ENCODE results near the gene POLR1G. TPM values are rescaled to one million over a fixed set of nuclear protein-coding genes. Genes with fewer than 3 reads are reported as not detected.
"Not testable (repeated sequence)": the region's sequence is repeated elsewhere in the genome, so short reads cannot be mapped to it uniquely, and the experiment has no call there.

POLR1G gene
- polyA plus RNA-seq, 3 donors, result 1.5 to 6.3 (median 2.3) TPM

- 77 to 83% (median 83%) methylated on average over 3 of the region's 3 CpGs for WGBS, 3 donors
- H3K27ac ChIP-seq (ENCODE audit: low read depth, low read length), result no peak overlapping the region
Measured at GRCh38 chr19:45391346-45391745, 15.1 kb upstream of the POLR1G start.

GRCh38 chr19:45391871-45392665 is 14.4 kb upstream of the POLR1G start:
- WGBS, 3 donors, result 94 to 95% (median 95%) methylated on average over 20 to 21 of the region's 21 CpGs

GRCh38 chr19:45395821-45396617 is 10.4 kb upstream of the POLR1G start:
- WGBS, 3 donors, result 51 to 75% (median 64%) methylated on average over 46 to 59 of the region's 59 CpGs
- no peak overlapping the region for H3K27ac ChIP-seq (ENCODE audit: low read depth, low read length)

More at GRCh38 chr19:45391871-45392665, 14.4 kb upstream of the POLR1G start:
- no peak overlapping the region for H3K27ac ChIP-seq (ENCODE audit: low read depth, low read length)

GRCh38 chr19:45400192-45400591 is 6.3 kb upstream of the POLR1G start:
- H3K27ac ChIP-seq (ENCODE audit: low read depth, low read length), result no peak overlapping the region
- 80 to 89% (median 85%) methylated on average over 6 of the region's 6 CpGs for WGBS, 3 donors

GRCh38 chr19:45401815-45402214 is 4.6 kb upstream of the POLR1G start:
- 89 to 93% (median 90%) methylated on average over 6 of the region's 6 CpGs for WGBS, 3 donors
- no peak overlapping the region for H3K27ac ChIP-seq (ENCODE audit: low read depth, low read length)

GRCh38 chr19:45402298-45403061 is 4.0 kb upstream of the POLR1G start:
- 19 to 22% (median 20%) methylated on average over 32 to 40 of the region's 40 CpGs for WGBS, 3 donors
- H3K27ac ChIP-seq (ENCODE audit: low read depth, low read length), result no peak overlapping the region

- WGBS, 3 donors, result 52 to 77% (median 68%) methylated on average over 4 of the region's 4 CpGs
- no peak overlapping the region for H3K27ac ChIP-seq (ENCODE audit: low read depth, low read length)
Measured at GRCh38 chr19:45403272-45403671, 3.2 kb upstream of the POLR1G start.

GRCh38 chr19:45403781-45404556 is 2.5 kb upstream of the POLR1G start:
- WGBS, 3 donors, result 15 to 35% (median 26%) methylated on average over 25 of the region's 25 CpGs
- H3K27ac ChIP-seq (ENCODE audit: low read depth, low read length), result no peak overlapping the region

GRCh38 chr19:45404557-45405434 is 1.6 kb upstream of the POLR1G start, which contains the start of gene PPP1R13L:
Gene PPP1R13L (minus strand): TSS chr19:45405069. CDS start chr19:45398318, 6,751 bp downstream.
- peak within 1 kb of the TSS; percentile 23 for H3K27ac ChIP-seq (ENCODE audit: low read depth, low read length)
- 2 to 9% (median 5%) methylated on average over 46 of the region's 46 CpGs for WGBS, 3 donors

- WGBS, 3 donors, result 0 to 1% (median 1%) methylated on average over 47 to 48 of the region's 48 CpGs
- H3K27ac ChIP-seq (ENCODE audit: low read depth, low read length), result peak overlapping the region; percentile 23
Measured at GRCh38 chr19:45405435-45406225, 814 bp upstream of the POLR1G start.

- no peak overlapping the region for H3K27ac ChIP-seq (ENCODE audit: low read depth, low read length)
- WGBS, 3 donors, result 1 to 3% (median 1%) methylated on average over 10 of the region's 10 CpGs
Measured at GRCh38 chr19:45407091-45407375, 589 bp downstream of the POLR1G start.

GRCh38 chr19:45407585-45407984 is 1.1 kb downstream of the POLR1G start:
- 76 to 86% (median 81%) methylated on average over 5 of the region's 5 CpGs for WGBS, 3 donors
- H3K27ac ChIP-seq (ENCODE audit: low read depth, low read length), result not testable (repeated sequence)

GRCh38 chr19:45408121-45408520 is 1.7 kb downstream of the POLR1G start:
- H3K27ac ChIP-seq (ENCODE audit: low read depth, low read length), result no peak overlapping the region
- WGBS, 3 donors, result 86 to 94% (median 89%) methylated on average over 8 of the region's 8 CpGs

GRCh38 chr19:45408830-45409556 is 2.5 kb downstream of the POLR1G start:
- no peak overlapping the region for H3K27ac ChIP-seq (ENCODE audit: low read depth, low read length)
- WGBS, 3 donors, result 80 to 85% (median 84%) methylated on average over 15 of the region's 15 CpGs

GRCh38 chr19:45409557-45409920 is 3.1 kb downstream of the POLR1G start:
- no peak overlapping the region for H3K27ac ChIP-seq (ENCODE audit: low read depth, low read length)
- 43 to 60% (median 54%) methylated on average over 4 of the region's 4 CpGs for WGBS, 3 donors

- H3K27ac ChIP-seq (ENCODE audit: low read depth, low read length), result not testable (repeated sequence)
- WGBS, 3 donors, result 91 to 98% (median 92%) methylated on average over 4 of the region's 4 CpGs
Measured at GRCh38 chr19:45410330-45410729, 3.9 kb downstream of the POLR1G start.
